Measurements from ENCODE around the gene RTN1. TPM values are rescaled to one million over a fixed set of nuclear protein-coding genes. Genes with fewer than 3 reads are reported as not detected.

Gene RTN1
- total RNA-seq, 4 donors from 2014 or later = 2.4 to 4.9 (median 4.6) TPM; not detected in 1

- Histone ChIP-seq H3K9me3 (no peaks in the 10 kb centered on the region), H3K36me3 (no peaks in the 10 kb centered on the region), H3K4me1 (no peaks in the 10 kb centered on the region), H3K4me3 (no peak overlapping the region), H3K27ac (no peak overlapping the region), H3K27me3 (no peaks in the 10 kb centered on the region)
- whole genome bisulfite sequencing, 2 donors (ENCODE audit: low coverage in 1 of 2) = 51 to 90% methylated on average over 2 of the region's 2 CpGs
- in situ Hi-C loops (cut with MboI; ENCODE audit: low pct_ligation_motif_present in 1 of 4, low pct_unique_long_range_greater_than_20kb in 1 of 4, low sequenced_read_pairs in 3 of 4) (loop anchor here in 1 of 4 donors (25.0 kb wide), 1 partner anchor 267 kb away; no protein-coding TSS in a partner anchor), intact Hi-C loops (cut with DNase I; ENCODE audit: low total_unique reads) (no loop called here)
- no peak for DNase-seq
- TF ChIP-seq CTCF (IDR thresholded peaks at IDR 0.05) = no peak
- no peak for TF ChIP-seq EP300 (IDR thresholded peaks at IDR 0.05; ENCODE audit: low read depth)
- no peak for TF ChIP-seq POLR2A (IDR thresholded peaks at IDR 0.05)
- no peak for TF ChIP-seq POLR2AphosphoS5 (IDR thresholded peaks at IDR 0.05)
These were observed 33.6 kb upstream of the RTN1 start for GRCh38 chr14:59904184-59904583.

GRCh38 chr14:59900556-59900955, 30.0 kb upstream of the RTN1 start:
- Histone ChIP-seq H3K36me3 (no peaks in the 10 kb centered on the region), H3K4me3 (no peak overlapping the region), H3K4me1 (no peaks in the 10 kb centered on the region), H3K9me3 (no peaks in the 10 kb centered on the region), H3K27ac (no peak overlapping the region), H3K27me3 (no peaks in the 10 kb centered on the region)
- WGBS, 2 donors (ENCODE audit: low coverage in 1 of 2) = 69 to 80% methylated on average over 1 to 3 of the region's 3 CpGs
- intact Hi-C loops (cut with DNase I; ENCODE audit: low total_unique reads) = no loop called here
- no peak for TF ChIP-seq CTCF (IDR thresholded peaks at IDR 0.05)
- no peak for TF ChIP-seq POLR2A (IDR thresholded peaks at IDR 0.05)
- TF ChIP-seq EP300 (IDR thresholded peaks at IDR 0.05; ENCODE audit: low read depth) = no peak
- TF ChIP-seq POLR2AphosphoS5 (IDR thresholded peaks at IDR 0.05) = no peak
- no peak for DNase-seq
- in situ Hi-C loops (cut with MboI; ENCODE audit: low pct_ligation_motif_present in 1 of 4, low pct_unique_long_range_greater_than_20kb in 1 of 4, low sequenced_read_pairs in 3 of 4) = loop anchor here in 1 of 4 donors (25.0 kb wide), 1 partner anchor 263 kb away; no protein-coding TSS in a partner anchor

GRCh38 chr14:59897757-59898383, 27.3 kb upstream of the RTN1 start:
- intact Hi-C loops (cut with DNase I; ENCODE audit: low total_unique reads) (no loop called here), in situ Hi-C loops (cut with MboI; ENCODE audit: low pct_ligation_motif_present in 1 of 4, low pct_unique_long_range_greater_than_20kb in 1 of 4, low sequenced_read_pairs in 3 of 4) (no loop called here)
- Histone ChIP-seq H3K4me1 (no peaks in the 10 kb centered on the region), H3K36me3 (no peaks in the 10 kb centered on the region), H3K27ac (no peak overlapping the region), H3K4me3 (no peak overlapping the region), H3K27me3 (no peaks in the 10 kb centered on the region), H3K9me3 (no peaks in the 10 kb centered on the region)
- peak; percentile 21 for DNase-seq
- TF ChIP-seq POLR2AphosphoS5 (IDR thresholded peaks at IDR 0.05) (no peak), CTCF (IDR thresholded peaks at IDR 0.05) (peak; percentile 21 to 54 (median 46))
- 23 to 36% methylated on average over 6 to 8 of the region's 8 CpGs for WGBS, 2 donors (ENCODE audit: low coverage in 1 of 2)

GRCh38 chr14:59895721-59896120, 25.1 kb upstream of the RTN1 start:
- Histone ChIP-seq H3K27me3 (no peaks in the 10 kb centered on the region), H3K27ac (no peak overlapping the region), H3K36me3 (no peaks in the 10 kb centered on the region), H3K4me3 (no peak overlapping the region), H3K9me3 (no peaks in the 10 kb centered on the region), H3K4me1 (no peaks in the 10 kb centered on the region)
- DNase-seq = no peak
- intact Hi-C loops (cut with DNase I; ENCODE audit: low total_unique reads) (no loop called here), in situ Hi-C loops (cut with MboI; ENCODE audit: low pct_ligation_motif_present in 1 of 4, low pct_unique_long_range_greater_than_20kb in 1 of 4, low sequenced_read_pairs in 3 of 4) (no loop called here)
- 43 to 50% methylated on average over 1 of the region's 1 CpG for WGBS, 2 donors (ENCODE audit: low coverage in 1 of 2)
- TF ChIP-seq POLR2A (IDR thresholded peaks at IDR 0.05) (no peak), CTCF (IDR thresholded peaks at IDR 0.05) (no peak), POLR2AphosphoS5 (IDR thresholded peaks at IDR 0.05) (no peak), EP300 (IDR thresholded peaks at IDR 0.05; ENCODE audit: low read depth) (no peak)

Measured in transverse colon (tissue), 4 donors.